Prostate gland (tissue), 2 donors: ENCODE data around the gene PIEZO2.

Source experiments
- POLR2A ChIP-seq: fragments of 450-650 bp; IDR thresholded peaks from one replicate; pipeline ENCODE4 v1.6.1; 2016; ENCODE audit warnings: antibody characterized with exemption, mild to moderate bottlenecking
- POLR2AphosphoS5 ChIP-seq: sonication (generic); formaldehyde crosslinking; IDR thresholded peaks from one replicate; pipeline ENCODE4 v1.6.1; 2017; ENCODE audit warnings: antibody characterized with exemption
- TF ChIP-seq, protein P1 (sequence below), 4 experiments: fragments of 200-600 bp in 2 of 4; fragments of 450-650 bp in 2 of 4; sonication (generic) in 2 of 4; IDR thresholded peaks; 1 replicate in 3 of 4; 2 replicates in 1 of 4; pipeline ENCODE4 v1.5.1; 2016 to 2019; ENCODE audit warnings: antibody characterized with exemption in 4 of 4, mild to moderate bottlenecking in 2 of 4, moderate library complexity in 2 of 4

DNA sequence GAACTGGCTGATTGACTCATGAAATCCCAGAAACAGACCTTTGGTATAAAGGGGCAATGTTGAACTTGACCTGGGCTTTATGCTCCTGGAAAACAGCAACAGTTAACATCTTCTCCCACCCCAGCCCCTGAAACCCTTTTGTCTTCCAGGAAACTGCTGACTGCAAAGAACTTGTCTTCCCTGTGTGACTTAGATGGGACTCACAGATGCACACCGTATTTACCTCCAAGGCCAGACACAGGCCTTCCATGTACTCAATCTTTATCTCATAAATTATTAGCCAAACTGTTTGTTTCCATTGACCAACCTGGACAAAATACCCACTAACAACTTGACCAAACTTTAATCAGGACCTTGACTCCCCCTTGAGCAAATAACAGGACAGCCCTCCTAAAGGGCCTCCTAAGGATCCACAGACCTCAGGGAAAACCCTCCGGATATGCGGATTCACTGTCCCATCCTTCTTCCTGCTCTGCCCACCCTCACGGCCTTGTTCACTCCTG, 36.3 kb downstream of the PIEZO2 start:
- TF ChIP-seq, protein P1, sequence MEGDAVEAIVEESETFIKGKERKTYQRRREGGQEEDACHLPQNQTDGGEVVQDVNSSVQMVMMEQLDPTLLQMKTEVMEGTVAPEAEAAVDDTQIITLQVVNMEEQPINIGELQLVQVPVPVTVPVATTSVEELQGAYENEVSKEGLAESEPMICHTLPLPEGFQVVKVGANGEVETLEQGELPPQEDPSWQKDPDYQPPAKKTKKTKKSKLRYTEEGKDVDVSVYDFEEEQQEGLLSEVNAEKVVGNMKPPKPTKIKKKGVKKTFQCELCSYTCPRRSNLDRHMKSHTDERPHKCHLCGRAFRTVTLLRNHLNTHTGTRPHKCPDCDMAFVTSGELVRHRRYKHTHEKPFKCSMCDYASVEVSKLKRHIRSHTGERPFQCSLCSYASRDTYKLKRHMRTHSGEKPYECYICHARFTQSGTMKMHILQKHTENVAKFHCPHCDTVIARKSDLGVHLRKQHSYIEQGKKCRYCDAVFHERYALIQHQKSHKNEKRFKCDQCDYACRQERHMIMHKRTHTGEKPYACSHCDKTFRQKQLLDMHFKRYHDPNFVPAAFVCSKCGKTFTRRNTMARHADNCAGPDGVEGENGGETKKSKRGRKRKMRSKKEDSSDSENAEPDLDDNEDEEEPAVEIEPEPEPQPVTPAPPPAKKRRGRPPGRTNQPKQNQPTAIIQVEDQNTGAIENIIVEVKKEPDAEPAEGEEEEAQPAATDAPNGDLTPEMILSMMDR (IDR thresholded peaks at IDR 0.05), result no peak
- TF ChIP-seq POLR2A (no peak), POLR2AphosphoS5 (no peak)
